ENCODE results near the gene LTB. TPM values are rescaled to one million over a fixed set of nuclear protein-coding genes. Genes with fewer than 3 reads are reported as not detected.

The LTB gene
- polyA plus RNA-seq, 1 of the 3 experiments (the other 2 are of a cell fraction): 0.10 TPM

GRCh38 chr6:31621320-31621939 lies 39.2 kb upstream of the LTB start:
- ChIA-PET POLR2A (interaction anchor here (1.0 to 4.0 kb wide), 4 partner anchors 8 to 1351 kb away, joined by 3 to 18 read pairs (median 4); partner anchors contain the start of genes BAG6 and DDX39B), CTCF (interaction anchor here (0.9 to 2.1 kb wide), 5 partner anchors 10 to 76 kb away, joined by 3 to 11 read pairs (median 5); partner anchors contain the start of gene ATP6V1G2)
- H3K79me2 ChIP-seq (ENCODE audit: insufficient read depth): peaks cover 58% of the 10 kb centered on the region
- peak overlapping the region; percentile 97 for H3K4me2 ChIP-seq
- H3K4me3 ChIP-seq (ENCODE audit: low read depth in 2 of 2, low read length in 1 of 2): peak overlapping the region; percentile 87 to 98
- H3F3A ChIP-seq (replicated peaks; ENCODE audit: insufficient read depth): peaks cover 16% of the 10 kb centered on the region
- no peaks in the 10 kb centered on the region for H3K27me3 ChIP-seq (ENCODE audit: insufficient read depth)
- no peaks in the 10 kb centered on the region for H3K9me3 ChIP-seq
- H3K27ac ChIP-seq (ENCODE audit: low read depth in 2 of 2, low read length in 1 of 2): peak overlapping the region; percentile 96 to 99
- no peaks in the 10 kb centered on the region for H3K9me2 ChIP-seq
- TF ChIP-seq POLR2AphosphoS5 (IDR thresholded peaks at IDR 0.05; ENCODE audit: low read depth, low read length): 0 out of 2 replicates have a peak, but pooled peaks have one; percentile 0
- no peak for TF ChIP-seq TCF12 (IDR thresholded peaks at IDR 0.05)
- peaks cover 40 to 49% of the 10 kb centered on the region in 2 experiments for H3K36me3 ChIP-seq (replicated peaks in 1 of 2; ENCODE audit: control insufficient read depth in 1 of 2, insufficient read depth in 2 of 2, low read length in 1 of 2)
- peaks cover 10 to 11% of the 10 kb centered on the region in 2 experiments for H3K4me1 ChIP-seq (ENCODE audit: control insufficient read depth in 1 of 2, insufficient read depth in 2 of 2, low read depth in 1 of 2, low read length in 1 of 2)
- DNase-seq: peak; percentile 16
- peak overlapping the region; percentile 99 for H3K9ac ChIP-seq
- H4K20me1 ChIP-seq (ENCODE audit: insufficient read depth): peaks cover 28% of the 10 kb centered on the region
- WGBS (ENCODE audit: low lambda C conversion rate): 2% methylated on average over 15 of the region's 15 CpGs
- H2AFZ ChIP-seq (ENCODE audit: low read depth): no peak overlapping the region

- H2AFZ ChIP-seq (ENCODE audit: low read depth): peak within 1 kb of the TSS; percentile 87
- peak within 1 kb of the TSS; percentile 97 for H3K4me2 ChIP-seq
- ChIA-PET CTCF (interaction anchor here (1.0 to 2.1 kb wide), 3 partner anchors 22 to 74 kb away, joined by 3 to 11 read pairs (median 4); partner anchors contain the start of gene ATP6V1G2), POLR2A (interaction anchor here (1.0 to 4.0 kb wide), 4 partner anchors 9 to 1351 kb away, joined by 3 to 18 read pairs (median 4); partner anchors contain the start of genes BAG6 and DDX39B)
- DNase-seq: peak; percentile 90
- no peak for TF ChIP-seq MEF2A (IDR thresholded peaks at IDR 0.05; ENCODE audit: borderline replicate concordance, low read depth)
- no peak; the same call in 1 of the 2 replicates for TF ChIP-seq SIN3A (IDR thresholded peaks at IDR 0.05; ENCODE audit: borderline replicate concordance, low read depth, low read length)
- peak; percentile 8 for TF ChIP-seq MAX (IDR thresholded peaks at IDR 0.05; ENCODE audit: low read depth)
- TF ChIP-seq TEAD4 (IDR thresholded peaks at IDR 0.05; ENCODE audit: borderline replicate concordance, insufficient read depth): peak; percentile 23; the same call in 1 of the 2 replicates
- peak; percentile 96 for TF ChIP-seq YY1 (IDR thresholded peaks at IDR 0.05; ENCODE audit: low read depth)
- TF ChIP-seq RXRA (IDR thresholded peaks at IDR 0.05; ENCODE audit: borderline replicate concordance, low read depth): no peak
- TF ChIP-seq ZBTB33 (IDR thresholded peaks at IDR 0.05; ENCODE audit: borderline replicate concordance, low read depth): 0 out of 2 replicates have a peak, but pooled peaks have one; percentile 47
- TF ChIP-seq GATA2 (CRISPR knock-in tag; IDR thresholded peaks at IDR 0.05): no peak
- 0 out of 2 replicates have a peak, but pooled peaks have one; percentile 32 for TF ChIP-seq REST (IDR thresholded peaks at IDR 0.05; ENCODE audit: low read depth, low read length)
- TF ChIP-seq NFIC (IDR thresholded peaks at IDR 0.05; ENCODE audit: borderline replicate concordance): 0 out of 2 replicates have a peak, but pooled peaks have one; percentile 5
- TF ChIP-seq FOSL2 (IDR thresholded peaks at IDR 0.05; ENCODE audit: borderline replicate concordance, low read depth): no peak
- no peak for TF ChIP-seq ELF1 (IDR thresholded peaks at IDR 0.05)
- peak; percentile 74 for TF ChIP-seq POLR2AphosphoS5 (IDR thresholded peaks at IDR 0.05; ENCODE audit: low read depth, low read length)
- TF ChIP-seq FOXM1 (IDR thresholded peaks at IDR 0.05; ENCODE audit: low read depth): no peak
- peak; percentile 83 for TF ChIP-seq TAF1 (IDR thresholded peaks at IDR 0.05; ENCODE audit: borderline replicate concordance, low read depth, low read length)
- H3K9me3 ChIP-seq: no peaks in the 10 kb centered on the region
- peak within 1 kb of the TSS; percentile 99 for H3K27ac ChIP-seq (ENCODE audit: low read depth in 2 of 2, low read length in 1 of 2)
- no peaks in the 10 kb centered on the region for H3K27me3 ChIP-seq (ENCODE audit: insufficient read depth)
- H3F3A ChIP-seq (replicated peaks; ENCODE audit: insufficient read depth): peaks cover 16% of the 10 kb centered on the region
- H3K79me2 ChIP-seq (ENCODE audit: insufficient read depth): peaks cover 52% of the 10 kb centered on the region
- H3K36me3 ChIP-seq (replicated peaks in 1 of 2; ENCODE audit: control insufficient read depth in 1 of 2, insufficient read depth in 2 of 2, low read length in 1 of 2): peaks cover 33 to 43% of the 10 kb centered on the region in 2 experiments
- WGBS (ENCODE audit: low lambda C conversion rate): 3% methylated on average over 35 of the region's 67 CpGs
- peaks cover 10 to 11% of the 10 kb centered on the region in 2 experiments for H3K4me1 ChIP-seq (ENCODE audit: control insufficient read depth in 1 of 2, insufficient read depth in 2 of 2, low read depth in 1 of 2, low read length in 1 of 2)
- peaks cover 28% of the 10 kb centered on the region for H4K20me1 ChIP-seq (ENCODE audit: insufficient read depth)
- peak within 1 kb of the TSS; percentile 99 for H3K9ac ChIP-seq
- H3K9me2 ChIP-seq: no peaks in the 10 kb centered on the region
- H3K4me3 ChIP-seq (ENCODE audit: low read depth in 2 of 2, low read length in 1 of 2): peak within 1 kb of the TSS; percentile 87 to 98
These were observed 38.5 kb upstream of the LTB start, which contains the start of gene PRRC2A for GRCh38 chr6:31620586-31621319. Gene PRRC2A, plus strand, starts transcription at chr6:31620715. Its CDS starts 2,075 bp downstream, at chr6:31622790.
